HG02938 (cell line): Measurements from ENCODE around the gene KLHL29.

Experiments used
- ATAC-seq: cut with Tn5 transposase; IDR thresholded peaks from one replicate; pipeline ENCODE4 v1.9.1; 2021; ENCODE audit warnings: mild to moderate bottlenecking, moderate library complexity; ENCODE audit not compliant: unreplicated experiment

The KLHL29 gene

DNA sequence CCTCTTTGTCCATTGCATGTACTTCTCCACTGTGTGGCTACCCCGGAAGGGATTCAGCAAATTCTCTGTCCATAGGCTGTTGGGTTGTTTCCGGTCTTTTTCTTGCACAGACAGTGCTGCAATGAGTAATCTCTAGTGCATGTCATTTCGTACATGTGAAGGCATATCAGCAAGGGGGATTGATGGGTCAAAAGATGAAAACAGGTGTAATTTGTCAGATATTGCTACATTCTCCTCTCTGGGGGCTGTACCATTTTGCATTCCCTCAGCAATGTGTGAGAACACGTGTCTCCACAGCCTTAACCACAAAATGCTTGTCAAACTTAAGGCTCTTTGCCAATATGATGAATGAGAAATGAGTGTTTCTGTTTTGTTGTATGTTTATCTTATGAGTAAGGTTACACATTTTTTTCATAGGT lies 60.5 kb downstream of the KLHL29 start:
- ATAC-seq = no peak

DNA sequence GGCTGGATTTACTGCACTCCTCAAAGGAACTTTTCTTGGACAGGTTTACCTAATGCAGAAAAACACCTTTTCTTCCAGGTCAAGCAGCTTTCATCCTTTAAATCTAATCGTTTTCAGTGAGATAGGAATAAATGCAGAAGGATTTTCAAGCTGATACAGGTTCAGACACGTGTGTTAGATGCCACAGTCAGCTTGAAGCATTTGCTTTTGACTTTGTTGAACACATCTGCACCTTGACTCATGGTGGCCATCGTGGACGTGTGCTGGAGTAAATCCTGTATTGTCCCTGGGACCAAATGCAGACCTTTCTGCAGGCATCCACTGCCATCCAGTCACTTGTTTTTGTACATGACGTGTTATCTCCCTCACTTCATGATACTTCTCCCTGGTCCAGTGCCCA lies 61.9 kb downstream of the KLHL29 start:
- no peak for ATAC-seq

DNA sequence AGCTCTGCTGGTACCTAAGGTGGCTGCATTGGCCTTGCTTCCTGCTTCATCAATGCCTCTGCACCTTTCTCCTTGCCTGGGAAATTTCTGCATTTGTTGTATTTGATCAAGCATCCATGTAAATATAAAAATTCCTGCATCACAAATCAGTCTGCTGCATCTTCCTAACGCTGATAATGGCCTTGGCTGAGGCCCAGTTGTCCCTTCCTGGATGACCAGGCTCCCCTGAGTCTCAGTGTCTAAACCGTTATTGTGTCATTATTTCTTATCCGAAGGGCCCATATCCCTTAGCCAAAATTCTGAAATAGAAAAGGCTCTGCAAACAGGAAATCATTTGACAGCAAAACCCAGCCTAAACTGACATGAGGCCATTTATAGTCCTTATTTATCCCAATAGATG lies 62.4 kb downstream of the KLHL29 start:
- no peak for ATAC-seq

DNA sequence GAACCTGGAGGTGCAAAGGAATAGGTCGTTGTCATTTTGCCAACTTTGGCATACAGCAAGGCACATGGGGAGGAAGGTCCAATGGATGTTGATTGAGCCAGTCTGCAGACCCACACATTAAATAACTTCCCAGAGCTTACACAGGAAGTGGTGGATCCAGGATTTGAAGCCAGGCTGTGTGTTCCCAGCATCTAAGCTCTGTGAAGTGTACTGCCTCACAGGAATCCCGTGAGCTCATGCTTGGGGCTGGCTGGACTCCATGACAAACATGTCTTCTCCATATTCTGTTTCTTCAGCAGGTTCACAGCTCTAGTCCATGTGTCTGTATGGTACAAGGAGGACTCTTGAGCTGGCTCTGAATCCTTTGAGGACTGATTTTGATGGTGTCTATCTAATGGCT lies 63.9 kb downstream of the KLHL29 start:
- ATAC-seq = no peak

DNA sequence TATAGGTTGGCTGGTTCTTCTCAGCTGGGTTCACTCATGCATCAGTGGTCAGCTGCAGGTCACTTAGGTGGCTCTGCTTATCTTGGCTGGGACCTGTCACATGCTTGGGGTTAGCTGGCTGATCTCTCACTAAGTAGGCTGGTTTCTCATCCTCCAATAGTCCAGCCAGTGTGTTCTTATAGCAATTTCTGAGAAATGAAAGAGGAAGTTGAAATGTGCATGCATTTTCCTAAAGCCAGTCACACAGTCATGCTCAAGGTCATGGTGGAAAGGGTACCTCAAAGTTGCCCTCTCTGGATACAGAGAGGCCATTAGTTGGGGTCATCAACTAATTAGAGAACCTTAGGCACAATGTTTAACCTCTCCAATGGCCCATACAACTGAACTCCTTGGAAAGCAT lies 64.4 kb downstream of the KLHL29 start:
- ATAC-seq = peak; percentile 86

DNA sequence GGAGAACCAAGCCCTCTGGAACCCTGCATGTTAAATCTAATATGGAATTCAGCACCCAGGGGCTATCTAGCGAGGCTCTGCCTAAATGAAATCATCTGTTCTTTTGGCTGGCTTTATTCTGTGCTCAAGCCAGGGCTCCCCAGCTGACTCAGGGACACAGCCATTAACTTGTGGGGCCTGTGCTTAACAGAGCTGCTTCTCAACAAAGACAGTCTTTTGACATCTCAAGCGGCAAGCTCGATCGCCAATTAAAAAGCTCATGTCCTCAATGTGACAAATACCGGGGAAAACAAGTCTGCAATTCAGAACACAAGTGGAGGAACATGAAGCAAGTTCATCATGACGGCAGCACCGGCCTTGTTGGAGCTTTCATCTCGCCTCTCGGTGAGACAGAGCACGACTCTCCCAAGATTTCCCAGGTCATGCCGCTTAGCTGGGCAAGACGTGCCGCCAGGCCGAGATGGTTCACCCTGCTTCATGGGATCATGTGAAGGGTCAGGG lies 64.9 kb downstream of the KLHL29 start:
- ATAC-seq = no peak

DNA sequence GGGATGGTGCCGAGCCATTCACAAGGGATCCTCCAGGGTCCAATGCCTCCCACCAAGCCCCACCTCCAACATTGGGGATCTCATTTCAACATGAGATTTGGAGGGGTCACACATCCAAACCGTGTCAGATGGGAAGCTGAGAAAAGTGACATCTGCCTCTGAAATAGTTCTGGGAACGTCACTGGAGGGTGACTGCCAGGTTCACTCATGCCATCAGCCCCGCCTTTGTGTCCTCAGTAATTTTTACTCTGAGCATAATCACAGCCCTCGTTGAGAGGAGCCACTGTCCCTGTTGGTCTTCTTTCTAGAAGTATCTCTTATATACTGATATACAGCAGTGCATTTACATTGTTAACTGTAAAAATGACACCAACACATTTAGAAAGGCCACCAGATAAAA lies 67.4 kb downstream of the KLHL29 start:
- no peak for ATAC-seq

DNA sequence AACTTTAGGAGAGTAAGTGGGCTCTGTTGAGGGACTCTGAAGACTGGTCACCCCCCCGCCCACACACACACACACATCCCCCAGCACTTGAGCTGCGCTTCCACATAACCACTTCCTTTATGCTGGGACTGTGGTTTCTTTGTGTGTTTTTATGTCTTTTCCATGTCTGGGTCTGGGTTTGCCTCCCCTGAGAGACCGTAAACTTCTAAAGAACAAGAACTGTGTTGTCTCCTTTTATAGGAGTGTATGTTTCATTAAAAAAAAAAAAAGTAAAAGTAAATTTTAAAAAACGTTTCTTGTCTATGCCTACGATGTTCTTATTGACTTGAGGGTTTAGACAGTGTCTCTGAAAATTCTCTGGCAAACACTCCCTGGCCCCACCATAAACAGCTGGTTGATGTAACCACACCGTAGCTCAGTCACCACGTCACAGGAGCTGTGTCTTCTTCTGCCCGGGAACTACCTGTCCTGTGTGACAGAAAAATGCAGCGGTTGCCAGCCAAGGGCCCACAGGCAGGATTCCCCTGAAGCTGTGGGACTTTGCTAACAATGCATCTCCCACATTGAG lies 68.0 kb downstream of the KLHL29 start:
- peak; percentile 43 for ATAC-seq

DNA sequence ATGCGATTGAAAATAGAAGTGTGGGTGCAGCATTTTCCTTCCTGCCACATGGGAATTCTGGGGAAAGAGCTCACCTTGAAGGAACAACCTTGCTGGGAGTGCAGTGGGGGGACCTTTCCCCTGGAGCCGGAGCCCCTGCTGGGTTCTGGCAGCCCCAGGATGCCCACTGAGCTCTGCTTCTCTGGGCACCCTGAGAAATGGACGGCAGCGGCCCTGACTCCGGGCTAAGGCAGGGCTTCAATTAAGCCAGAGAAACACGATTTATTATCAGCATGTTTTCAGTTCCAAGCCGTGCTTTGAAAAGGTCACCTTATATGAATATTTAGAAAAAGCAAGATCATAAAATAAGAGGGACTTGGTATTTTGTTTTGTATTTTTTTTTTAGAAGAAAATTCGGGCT lies 68.5 kb downstream of the KLHL29 start:
- no peak for ATAC-seq

DNA sequence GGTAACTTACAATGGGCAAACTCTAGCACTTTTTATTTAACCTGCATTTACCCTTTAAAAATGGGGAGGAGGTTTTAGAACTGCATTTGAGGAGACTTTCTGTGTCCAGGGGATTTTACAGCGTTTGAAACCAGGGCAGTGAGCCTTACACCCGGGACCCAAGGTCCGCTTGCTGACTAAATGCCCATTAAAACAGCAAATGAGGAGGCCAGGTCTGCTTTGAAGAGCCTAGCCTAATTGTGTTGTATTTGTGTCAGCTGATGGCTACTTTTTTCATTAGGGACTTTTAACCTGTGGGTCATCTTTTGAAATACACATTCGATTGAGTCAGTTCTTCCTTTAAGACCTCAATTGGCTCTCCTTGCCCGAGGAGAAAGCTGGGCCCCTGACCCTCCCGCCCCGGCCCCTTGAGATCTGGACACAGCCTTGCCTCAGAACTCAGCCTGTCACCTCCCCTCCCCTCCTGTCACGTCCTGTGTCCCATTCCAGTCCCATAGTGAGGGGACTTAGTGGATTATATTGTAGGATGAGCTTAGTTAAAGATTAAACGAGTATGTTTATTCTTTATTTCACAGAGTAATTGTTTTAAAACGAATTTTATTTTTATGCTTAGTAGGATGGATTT lies 69.0 kb downstream of the KLHL29 start:
- no peak for ATAC-seq

DNA sequence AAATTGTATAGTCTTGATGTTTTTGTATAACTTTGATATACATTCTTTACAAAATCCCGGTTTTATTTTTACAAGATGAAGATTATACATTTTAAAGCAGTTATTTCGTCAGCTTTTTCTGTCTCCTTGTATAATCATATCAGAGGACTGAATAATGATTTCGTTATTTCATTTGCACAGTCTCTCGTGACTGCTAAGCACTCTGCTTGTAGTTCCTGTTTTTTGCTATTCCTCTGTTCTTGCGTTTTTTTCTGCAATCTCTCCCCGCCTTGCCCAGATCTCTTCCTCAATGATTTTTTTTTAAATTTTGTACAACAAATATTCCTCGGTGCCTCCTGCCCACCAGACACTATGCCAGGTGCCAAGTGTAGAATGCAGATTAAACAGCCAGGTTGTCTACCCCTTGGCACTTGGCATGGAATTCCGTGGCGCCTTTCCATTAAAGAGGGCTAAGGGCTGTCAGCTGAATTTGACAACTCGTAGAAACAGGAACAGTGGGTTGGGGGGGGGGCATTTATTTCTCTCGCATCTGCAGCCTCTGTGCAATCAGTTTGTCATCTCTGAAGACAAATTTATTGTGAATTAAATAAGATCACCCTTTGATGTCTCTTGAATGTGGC lies 69.6 kb downstream of the KLHL29 start:
- no peak for ATAC-seq

DNA sequence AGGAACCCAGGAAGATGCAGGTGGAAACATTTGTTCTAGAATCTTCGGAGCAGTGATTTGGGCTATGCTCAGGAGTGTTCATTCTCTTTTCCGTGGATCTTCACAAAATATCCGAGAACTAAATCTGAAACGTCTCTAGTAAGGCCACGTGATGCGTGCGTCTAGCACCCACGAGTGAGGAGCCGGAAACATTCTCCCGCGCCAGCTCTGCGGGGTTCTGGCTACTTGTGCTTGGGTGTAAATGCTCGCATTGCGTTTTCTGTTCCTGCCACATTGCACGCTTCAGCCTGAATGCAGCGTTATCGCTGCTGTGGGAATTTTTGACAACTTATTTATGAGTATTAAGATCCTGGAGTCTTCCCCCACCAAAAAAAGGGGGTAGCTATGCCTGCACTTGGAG lies 71.4 kb downstream of the KLHL29 start:
- ATAC-seq = no peak

DNA sequence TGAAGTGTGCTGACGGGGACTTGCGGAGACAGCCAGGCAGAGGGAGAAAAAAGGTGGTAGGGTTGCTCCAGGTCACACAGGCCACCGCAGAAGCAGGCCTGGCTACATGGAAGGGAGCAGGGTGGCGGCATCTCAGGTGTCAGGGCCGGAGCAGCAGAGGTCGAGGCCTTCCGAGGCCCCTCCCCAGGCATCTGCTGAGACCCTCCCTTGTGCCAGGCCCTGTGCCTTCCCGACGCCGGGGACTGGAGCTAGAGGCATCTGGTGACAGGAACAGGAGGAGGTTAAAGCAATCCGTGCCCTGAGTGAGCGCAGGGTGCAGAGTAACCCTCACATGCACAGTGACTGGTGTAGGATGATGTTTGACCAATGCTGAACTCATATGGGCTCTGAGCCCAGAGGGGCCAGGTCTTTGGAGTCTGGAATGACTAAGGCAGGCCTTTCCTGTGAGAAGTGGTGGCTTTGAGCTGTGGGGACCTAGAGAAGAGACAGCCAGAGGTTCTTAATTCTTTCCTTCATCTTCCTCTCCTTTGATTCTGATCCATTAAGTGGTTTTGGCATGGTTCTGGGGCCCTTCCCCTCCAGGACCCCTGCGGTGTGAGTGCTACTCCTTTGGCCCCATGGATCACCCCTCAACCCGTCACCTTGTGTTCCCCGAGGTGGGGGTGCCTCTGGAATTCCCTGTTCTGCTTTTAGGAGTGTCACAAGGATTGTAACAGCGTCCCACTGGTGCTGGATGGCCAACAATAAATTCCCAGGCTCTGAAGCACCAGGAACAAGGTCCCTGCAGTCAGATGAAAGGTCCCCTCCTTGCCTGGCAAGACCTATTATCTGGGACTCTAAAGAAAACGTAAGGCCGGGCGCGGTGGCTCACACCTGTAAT lies 72.1 kb downstream of the KLHL29 start:
- ATAC-seq = no peak

DNA sequence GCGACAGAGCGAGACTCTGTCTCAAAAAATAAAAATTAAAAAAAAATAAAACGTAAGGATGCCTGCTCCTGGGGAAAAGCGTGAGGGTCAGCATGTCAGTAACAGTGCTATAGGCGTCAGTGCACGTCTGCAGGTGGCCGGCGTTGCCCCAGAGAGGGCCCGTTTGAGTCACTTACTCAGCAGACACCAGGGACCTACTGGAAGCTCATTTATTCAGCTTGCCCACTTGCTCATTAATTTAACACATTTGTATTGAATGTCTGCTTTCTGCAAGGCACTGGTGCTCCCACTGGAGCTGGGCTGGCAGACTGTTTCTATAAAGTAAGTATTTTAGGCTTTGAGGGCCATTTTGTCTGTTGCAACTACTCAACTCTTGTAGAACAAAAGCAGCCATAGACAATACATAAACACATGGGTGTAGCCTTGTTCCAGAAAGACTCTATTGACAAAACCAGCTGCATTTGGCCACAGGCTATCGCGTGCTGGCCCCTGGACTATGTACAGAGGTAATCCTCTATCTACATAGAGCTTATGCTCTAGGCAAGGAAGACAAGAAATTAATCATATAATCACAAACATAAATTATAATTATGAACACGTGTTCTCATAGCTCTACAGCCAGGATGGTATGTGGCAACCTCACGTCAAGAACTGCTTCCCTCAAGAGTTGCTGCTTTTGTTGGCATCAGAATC lies 73.2 kb downstream of the KLHL29 start:
- ATAC-seq = no peak

DNA sequence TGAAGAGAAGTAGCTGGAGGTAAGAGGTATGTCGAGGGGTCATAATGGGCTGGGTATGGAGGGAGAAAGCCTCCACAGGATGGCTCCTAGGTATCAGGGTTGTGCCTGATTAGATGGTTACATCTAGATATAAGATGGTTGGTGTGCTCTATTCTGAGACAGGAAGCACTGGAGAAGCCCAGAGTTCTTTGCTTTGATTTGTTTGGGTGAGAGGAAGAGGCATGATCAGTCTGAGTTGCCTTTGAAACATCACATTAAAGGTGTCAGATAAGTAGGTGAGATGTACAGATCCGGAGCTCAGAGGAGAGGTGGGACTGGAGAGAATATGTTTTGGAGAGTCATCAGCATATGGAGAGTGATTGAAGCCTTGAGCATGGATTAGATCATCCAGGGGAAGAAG lies 74.1 kb downstream of the KLHL29 start:
- no peak for ATAC-seq

DNA sequence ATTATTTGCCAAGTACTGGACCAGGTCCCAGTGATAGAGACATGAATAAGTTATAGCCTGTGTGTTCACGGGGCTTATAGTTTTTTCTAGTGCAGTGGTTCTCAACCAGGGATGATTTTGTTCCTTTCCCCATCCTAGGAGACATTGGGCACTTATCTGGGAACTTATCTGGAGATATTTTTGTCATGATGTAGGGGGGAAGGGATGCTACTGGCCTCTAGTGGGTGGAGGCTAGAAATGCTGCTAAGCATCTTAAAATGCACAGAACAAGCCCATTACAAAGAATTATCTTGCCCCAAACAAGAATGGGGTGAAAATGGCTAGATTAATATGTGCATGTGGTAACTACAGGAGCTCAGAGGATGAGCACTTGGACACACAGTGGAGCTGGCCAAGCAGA lies 75.2 kb downstream of the KLHL29 start:
- ATAC-seq = peak; percentile 69

DNA sequence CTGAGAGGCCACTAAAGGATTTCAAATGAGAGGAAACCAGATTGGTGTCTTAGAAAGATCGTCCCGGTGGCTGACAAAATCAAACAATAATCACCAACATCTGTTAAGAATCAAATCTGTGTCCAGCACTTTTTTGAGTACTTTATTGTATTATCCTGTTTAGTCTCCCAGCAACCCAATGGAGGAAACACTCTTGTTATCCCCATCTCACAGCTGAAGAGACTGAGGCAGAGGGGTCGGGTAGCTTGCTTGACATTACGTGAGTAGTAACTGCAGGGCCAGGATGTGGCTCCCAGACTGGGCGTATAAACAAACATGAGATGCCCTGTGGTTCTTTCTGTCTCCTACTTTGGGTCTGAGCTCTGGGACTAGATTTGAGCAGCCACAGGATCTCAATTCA lies 76.0 kb downstream of the KLHL29 start:
- no peak for ATAC-seq

DNA sequence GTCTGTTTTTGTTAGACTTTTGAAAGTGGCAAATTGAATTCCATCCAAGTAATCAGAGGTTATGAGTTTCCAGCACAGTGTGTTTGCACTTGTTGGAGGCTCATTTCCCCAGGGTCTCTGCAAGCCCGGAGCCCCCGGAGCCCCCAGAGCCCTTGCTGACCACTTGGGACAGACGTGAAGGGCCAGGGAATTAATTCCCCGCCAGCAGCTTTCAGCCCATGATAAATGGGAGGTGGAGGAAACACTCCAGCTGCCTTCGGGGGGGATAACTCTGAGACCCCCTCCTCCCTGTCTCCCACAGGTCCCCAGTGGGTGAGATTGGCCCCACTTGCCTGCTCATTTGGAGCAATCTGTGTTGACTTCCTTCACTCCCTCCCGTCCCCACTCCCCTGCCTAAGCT lies 79.2 kb downstream of the KLHL29 start:
- ATAC-seq = no peak

DNA sequence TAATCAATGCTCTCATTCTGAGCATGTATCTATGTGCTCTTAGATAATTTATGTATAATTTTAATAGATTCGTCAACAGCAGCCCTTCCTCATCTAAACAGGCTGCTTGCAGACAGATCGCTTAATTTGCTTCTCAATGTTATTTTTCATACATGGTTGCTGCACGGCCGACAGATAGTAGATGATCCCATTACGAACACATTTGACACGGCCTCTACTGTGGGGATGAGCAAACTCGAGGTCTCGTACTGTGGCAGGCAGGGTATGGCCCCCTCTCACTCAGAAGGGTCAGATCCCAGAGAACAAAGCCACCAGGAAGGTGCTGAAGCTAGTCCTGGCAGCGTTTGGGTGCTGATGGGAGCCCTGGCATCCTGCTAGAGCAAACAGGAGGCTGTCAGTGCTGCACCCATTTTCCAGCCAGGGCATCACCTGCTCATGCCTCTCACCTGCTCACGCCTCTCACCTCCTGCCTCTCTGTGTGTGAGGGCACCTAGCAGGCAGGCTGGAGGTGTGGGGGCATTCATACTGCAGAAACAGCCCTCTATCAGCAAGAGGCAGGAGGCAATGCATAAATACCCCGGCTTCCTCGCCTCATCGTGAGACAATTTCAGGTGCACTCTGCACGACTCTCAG lies 80.0 kb downstream of the KLHL29 start:
- no peak for ATAC-seq

DNA sequence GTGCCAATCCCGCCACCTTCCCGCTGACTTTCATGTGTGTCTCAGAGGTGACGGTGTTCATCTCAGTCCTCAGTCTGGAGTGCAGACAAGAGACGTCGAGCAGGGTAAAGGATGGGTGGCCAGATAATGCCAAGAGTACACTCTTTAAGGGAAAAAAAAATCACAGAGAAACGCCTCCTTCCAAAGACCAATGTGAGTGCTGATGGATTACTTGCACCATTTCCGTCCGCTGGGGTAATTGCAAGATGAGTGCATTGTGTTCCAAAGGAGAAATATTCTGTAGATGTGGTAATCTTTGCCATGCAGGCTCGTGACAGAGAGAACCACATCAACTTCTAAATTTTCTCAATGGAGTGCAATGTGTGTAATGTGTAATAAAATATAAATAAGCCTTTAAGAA lies 81.0 kb downstream of the KLHL29 start:
- ATAC-seq = no peak

DNA sequence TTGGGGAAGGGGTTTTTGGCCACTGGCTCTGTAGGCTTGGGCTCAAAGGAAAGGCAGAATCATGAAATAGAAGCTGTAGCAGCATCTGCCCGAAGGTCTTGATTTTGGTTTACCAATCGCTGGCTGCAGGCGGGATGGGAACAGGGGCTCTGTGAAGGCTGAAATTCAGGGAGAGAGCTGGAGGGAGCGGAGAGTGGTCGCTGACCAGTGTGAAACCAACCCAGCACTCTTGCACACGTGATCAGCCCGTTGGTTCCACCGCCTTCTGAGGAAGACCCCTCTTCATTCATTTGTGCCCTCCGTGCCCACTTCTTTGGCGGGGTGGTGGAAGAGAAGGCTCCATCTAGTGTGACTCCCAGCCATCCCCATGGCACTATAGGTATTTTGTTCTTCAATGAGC lies 82.6 kb downstream of the KLHL29 start:
- no peak for ATAC-seq
